Skeletal muscle tissue (tissue), 4 donors: ENCODE data around the gene GOLGA6D. TPM values are rescaled to one million over a fixed set of nuclear protein-coding genes. Genes with fewer than 3 reads are reported as not detected.
"Not testable (repeated sequence)": the region's sequence is repeated elsewhere in the genome, so short reads cannot be mapped to it uniquely, and the experiment has no call there.

ENCODE experiments used
- H3K27ac ChIP-seq: one replicate; pipeline ENCODE4 v1.7.0; 2013; ENCODE audit warnings: mild to moderate bottlenecking, low read depth, low read length, inconsistent platforms
- H3K27me3 ChIP-seq, 3 donors: one replicate each; pipeline ENCODE4 v1.7.0; 2013; ENCODE audit warnings: low read length in 3 of 3; ENCODE audit not compliant: control insufficient read depth in 3 of 3, insufficient read depth in 3 of 3
- H3K36me3 ChIP-seq, 3 donors: one replicate each; pipeline ENCODE4 v1.7.0; 2013; ENCODE audit warnings: low read length in 3 of 3; ENCODE audit not compliant: control insufficient read depth in 3 of 3, insufficient read depth in 3 of 3
- H3K4me1 ChIP-seq, 3 donors: one replicate each; pipeline ENCODE4 v1.7.0; 2013; ENCODE audit warnings: low read length in 3 of 3, mild to moderate bottlenecking in 3 of 3; ENCODE audit not compliant: control insufficient read depth in 3 of 3, insufficient read depth in 3 of 3
- H3K4me3 ChIP-seq, 3 donors: one replicate each; pipeline ENCODE4 v1.7.0; 2013; ENCODE audit warnings: low read length in 3 of 3
- H3K9ac ChIP-seq, 3 donors: one replicate each; pipeline ENCODE4 v1.7.0; 2013; ENCODE audit warnings: low read length in 3 of 3, mild to moderate bottlenecking in 3 of 3, moderate library complexity in 2 of 3, low read depth in 1 of 3
- H3K9me3 ChIP-seq, 3 donors: one replicate each; pipeline ENCODE4 v1.7.0; 2013; ENCODE audit warnings: low read length in 3 of 3; ENCODE audit not compliant: control insufficient read depth in 3 of 3
- total RNA-seq: library from RNA; depleted of rRNA; stranded (reverse); fragments of >200 nt; gene quantifications from one replicate; pipeline ENCODE4 v1.2.3, GENCODE V29; 2014
- donor health status: Osteomylitis.

The GOLGA6D gene
- total RNA-seq, result under 0.01 TPM

GRCh38 chr15:75282572-75282971 is at the start of gene GOLGA6D:
GOLGA6D (plus strand) TSS chr15:75282835; CDS start chr15:75282876, 41 bp downstream.
- not testable (repeated sequence) for H3K27me3 ChIP-seq, H3K36me3 ChIP-seq, H3K27ac ChIP-seq, H3K9me3 ChIP-seq, H3K9ac ChIP-seq, H3K4me3 ChIP-seq, H3K4me1 ChIP-seq

- Histone ChIP-seq H3K27ac (no peak overlapping the region), H3K4me3 (no peak overlapping the region), H3K27me3 (peaks cover 15 to 51% (median 48%) of the 10 kb centered on the region in 3 donors), H3K4me1 (peaks cover 0 to 2% (median 0%) of the 10 kb centered on the region in 3 donors), H3K36me3 (no peaks in the 10 kb centered on the region), H3K9ac (no peak overlapping the region), H3K9me3 (no peaks in the 10 kb centered on the region)
Observed at GRCh38 chr15:75233504-75234190, 49.0 kb upstream of the GOLGA6D start.

DNA sequence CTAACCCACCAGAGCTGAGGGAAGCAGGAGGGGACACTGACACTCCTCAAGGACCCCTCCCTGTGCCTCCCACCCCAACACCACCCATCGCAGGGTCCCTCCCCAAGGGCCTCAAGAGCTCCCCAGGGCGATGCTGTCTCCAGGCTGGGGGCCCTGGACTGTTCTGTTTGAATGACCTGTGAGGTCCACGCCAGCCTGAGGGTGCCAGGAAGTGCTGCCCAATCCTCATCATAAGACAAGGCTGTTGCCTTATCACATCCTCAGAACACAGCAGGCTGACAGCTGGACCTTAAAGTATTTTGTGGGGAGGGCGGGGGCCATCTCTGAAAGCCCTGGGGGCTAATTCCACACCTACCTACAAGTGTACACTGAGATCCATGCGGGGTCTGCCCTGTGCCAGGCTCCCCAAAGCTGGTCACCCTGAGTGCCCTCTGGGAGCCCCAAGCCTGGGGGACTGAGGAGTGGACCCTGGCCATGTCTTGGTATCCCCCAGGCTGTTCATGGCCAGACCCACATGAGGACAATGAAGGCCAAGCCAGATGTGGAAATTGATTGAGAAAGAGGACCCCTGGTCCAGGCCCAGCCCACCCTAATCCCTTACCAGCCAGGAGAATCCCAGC is 48.3 kb upstream of the GOLGA6D start:
- Histone ChIP-seq H3K27me3 (peaks cover 15 to 50% (median 42%) of the 10 kb centered on the region in 3 donors), H3K4me1 (peaks cover 0 to 2% (median 0%) of the 10 kb centered on the region in 3 donors), H3K36me3 (no peaks in the 10 kb centered on the region), H3K27ac (no peak overlapping the region), H3K9ac (no peak overlapping the region), H3K9me3 (no peaks in the 10 kb centered on the region), H3K4me3 (no peak overlapping the region)

DNA sequence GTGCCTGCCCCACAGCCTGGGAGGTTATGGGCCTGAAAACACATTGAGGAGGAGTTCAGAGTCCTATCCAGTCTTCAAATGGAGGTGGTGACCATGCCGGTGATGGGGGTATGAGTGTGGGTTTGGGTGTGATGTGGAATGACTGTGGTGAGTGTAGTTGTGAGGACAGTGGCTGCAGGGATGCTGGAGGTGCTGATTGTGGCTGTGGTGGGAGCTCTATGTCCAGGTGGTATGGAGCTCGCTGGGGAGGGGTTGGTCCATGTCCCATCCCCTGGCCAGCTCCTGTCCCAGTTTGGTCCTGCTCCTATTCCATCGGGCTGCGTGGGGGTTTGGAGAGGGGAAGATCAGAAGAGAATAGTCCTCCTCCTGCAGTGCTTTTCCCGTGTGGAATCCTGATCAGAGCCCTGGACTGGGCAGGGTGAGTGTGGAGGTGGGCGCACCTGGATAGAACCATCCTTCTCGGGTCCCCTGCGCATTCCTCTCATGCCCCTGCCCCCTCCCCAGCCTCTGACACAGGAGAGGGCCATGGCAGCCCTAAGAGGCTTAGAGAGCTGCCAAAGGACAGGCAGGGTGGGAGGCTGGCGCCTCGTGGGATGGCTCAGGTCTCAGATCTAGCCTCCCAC is 47.5 kb upstream of the GOLGA6D start:
- H3K9me3 ChIP-seq, result no peaks in the 10 kb centered on the region
- no peak overlapping the region for H3K9ac ChIP-seq
- no peaks in the 10 kb centered on the region for H3K36me3 ChIP-seq
- peaks cover 0 to 2% (median 0%) of the 10 kb centered on the region in 3 donors for H3K4me1 ChIP-seq
- no peak overlapping the region for H3K4me3 ChIP-seq
- H3K27ac ChIP-seq, result no peak overlapping the region
- H3K27me3 ChIP-seq, result peaks cover 15 to 50% (median 42%) of the 10 kb centered on the region in 3 donors

GRCh38 chr15:75235760-75236729 is 46.6 kb upstream of the GOLGA6D start:
- Histone ChIP-seq H3K27me3 (peaks cover 15 to 52% (median 42%) of the 10 kb centered on the region in 3 donors), H3K9me3 (no peaks in the 10 kb centered on the region), H3K4me1 (no peaks in the 10 kb centered on the region), H3K9ac (no peak overlapping the region), H3K4me3 (no peak overlapping the region), H3K36me3 (no peaks in the 10 kb centered on the region), H3K27ac (no peak overlapping the region)

- H3K36me3 ChIP-seq, result no peaks in the 10 kb centered on the region
- no peak overlapping the region for H3K4me3 ChIP-seq
- H3K9ac ChIP-seq, result no peak overlapping the region
- peaks cover 11 to 49% (median 38%) of the 10 kb centered on the region in 3 donors for H3K27me3 ChIP-seq
- H3K9me3 ChIP-seq, result no peaks in the 10 kb centered on the region
- no peaks in the 10 kb centered on the region for H3K4me1 ChIP-seq
- H3K27ac ChIP-seq, result no peak overlapping the region
Observed at GRCh38 chr15:75237316-75237982, 45.2 kb upstream of the GOLGA6D start.

GRCh38 chr15:75238150-75238549 is 44.5 kb upstream of the GOLGA6D start:
- Histone ChIP-seq H3K9ac (no peak overlapping the region), H3K27me3 (peaks cover 8 to 43% (median 32%) of the 10 kb centered on the region in 3 donors), H3K27ac (no peak overlapping the region), H3K36me3 (no peaks in the 10 kb centered on the region), H3K4me3 (no peak overlapping the region), H3K9me3 (no peaks in the 10 kb centered on the region), H3K4me1 (no peaks in the 10 kb centered on the region)

DNA sequence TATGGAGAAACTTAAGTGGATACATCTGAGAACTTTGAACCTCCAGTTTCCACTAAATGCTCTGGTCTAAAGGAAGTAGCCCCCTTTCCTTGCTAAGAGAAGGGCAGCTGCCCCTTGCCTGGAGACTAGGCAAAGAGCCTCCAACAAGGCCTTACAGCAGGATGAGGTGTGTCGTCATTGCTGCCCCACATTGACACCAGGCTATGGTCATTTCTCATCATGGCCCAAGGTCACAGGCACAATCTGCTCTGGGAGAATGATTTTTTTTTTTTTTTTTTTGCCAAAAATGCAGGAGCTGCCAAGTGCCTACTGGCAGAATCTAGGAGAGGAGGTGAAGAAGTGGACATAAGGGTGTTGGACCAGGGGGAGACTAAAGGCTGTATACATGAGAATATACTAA is 36.9 kb upstream of the GOLGA6D start:
- not testable (repeated sequence) for H3K27ac ChIP-seq, H3K4me3 ChIP-seq, H3K4me1 ChIP-seq, H3K9ac ChIP-seq, H3K36me3 ChIP-seq, H3K9me3 ChIP-seq
- H3K27me3 ChIP-seq, result peaks cover 0 to 14% (median 7%) of the 10 kb centered on the region in 3 donors

GRCh38 chr15:75248991-75249390 is 33.6 kb upstream of the GOLGA6D start:
- not testable (repeated sequence) for H3K27ac ChIP-seq, H3K4me3 ChIP-seq, H3K9me3 ChIP-seq, H3K36me3 ChIP-seq, H3K4me1 ChIP-seq, H3K9ac ChIP-seq
- H3K27me3 ChIP-seq, result peaks cover 0 to 14% (median 14%) of the 10 kb centered on the region in 3 donors
